RCC 7860 (cell line): Measurements from ENCODE around the gene TBL1Y.
"Not testable (repeated sequence)": the region's sequence is repeated elsewhere in the genome, so short reads cannot be mapped to it uniquely, and the experiment has no call there.

ENCODE experiments used
- DNase-seq: peaks from one replicate; pipeline ENCODE4 v3.0.0-alpha.2; 2015; ENCODE audit warnings: low spot score
- FAIRE-seq: peaks from 2 replicates; lab custom pipeline; 2012; peaks lifted over from hg19 to GRCh38; lab: Jason Lieb, UNC

TBL1Y gene

DNA sequence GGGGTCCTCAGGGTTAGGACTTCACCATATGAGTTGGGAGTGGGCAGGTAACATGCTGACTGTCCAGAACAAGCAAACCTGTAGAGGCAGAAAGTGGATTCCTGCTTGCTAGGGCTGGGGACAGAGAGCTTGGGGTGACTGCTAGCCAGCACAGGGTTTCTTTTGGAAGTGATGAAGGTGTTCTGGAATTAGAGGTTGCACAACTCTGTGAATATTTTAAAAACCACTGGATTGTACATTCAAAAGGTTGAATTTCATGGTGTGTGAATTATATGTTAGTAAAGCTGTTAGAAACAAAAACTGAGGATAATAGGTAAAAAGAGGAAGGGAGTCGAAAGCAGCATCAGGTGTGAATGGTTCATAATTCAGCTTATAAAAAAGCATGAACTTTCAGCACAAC lies 57.7 kb downstream of the TBL1Y start:
- FAIRE-seq (no peak), DNase-seq (no peak)

DNA sequence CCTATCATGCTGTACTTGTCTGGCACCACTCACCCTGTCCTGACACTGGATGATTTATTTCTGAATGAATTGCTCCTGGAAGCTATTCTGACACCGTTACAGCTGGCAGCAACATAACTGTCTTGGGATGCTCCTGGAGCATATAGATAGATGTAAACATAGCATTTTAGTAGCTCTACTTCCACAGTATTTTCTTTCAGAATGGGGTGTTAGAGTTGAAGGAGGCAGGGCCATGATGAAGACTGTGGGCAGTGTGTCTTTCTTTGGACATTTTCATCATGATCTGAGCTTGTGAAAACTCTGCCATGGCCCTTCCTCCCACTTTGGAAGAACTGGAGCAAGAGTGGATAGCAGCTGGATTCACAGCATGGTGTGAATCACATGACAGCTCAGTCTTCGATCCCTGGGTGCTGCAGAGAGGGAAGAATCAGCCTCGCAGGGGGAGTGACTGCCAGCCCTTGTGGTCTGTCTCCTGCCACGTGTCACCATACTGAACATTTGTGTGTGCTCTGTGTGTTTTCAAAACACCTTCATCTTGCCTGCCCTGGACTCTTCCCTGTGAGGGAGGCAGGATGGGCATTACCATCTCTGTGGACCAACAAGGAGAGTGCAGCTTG lies 61.9 kb downstream of the TBL1Y start:
- FAIRE-seq (no peak), DNase-seq (no peak)

DNA sequence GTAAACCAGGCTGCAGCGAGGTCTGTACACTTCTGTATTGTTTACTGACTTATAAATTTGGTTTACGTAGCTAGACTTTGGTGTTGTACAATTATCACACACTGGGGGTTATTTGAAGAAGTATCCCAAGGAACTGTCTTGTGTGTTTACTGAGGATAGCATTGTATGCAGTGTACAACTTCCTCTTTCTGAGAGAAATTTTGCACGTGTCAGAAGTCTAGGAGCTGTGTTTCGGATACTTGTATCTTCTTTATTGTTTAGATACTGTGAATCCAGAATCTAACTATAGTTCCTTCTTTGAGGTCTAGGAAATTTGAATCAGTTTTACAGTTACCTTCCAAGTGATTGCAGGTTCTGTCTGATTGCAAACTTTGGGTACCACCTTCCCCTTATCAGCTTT lies 64.5 kb downstream of the TBL1Y start:
- no peak for FAIRE-seq

DNA sequence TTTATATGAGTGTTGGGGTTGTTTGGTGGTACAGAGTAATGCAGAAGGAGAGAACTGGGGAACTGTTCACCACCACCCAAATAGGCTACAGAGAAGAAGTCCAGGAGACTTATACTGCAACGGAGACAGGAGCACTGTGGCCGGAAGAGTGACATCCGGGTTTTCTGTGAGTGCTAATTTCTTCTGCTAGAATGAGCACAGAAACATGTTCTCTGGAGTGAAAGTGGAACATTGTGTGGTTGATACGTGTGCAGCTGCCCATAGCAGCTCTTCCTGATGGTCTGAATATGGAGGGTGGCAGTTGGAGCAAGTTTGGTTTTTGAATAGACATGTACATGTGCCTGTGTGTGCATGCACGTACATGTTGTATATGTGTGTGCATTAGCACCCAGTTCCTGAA lies 67.3 kb downstream of the TBL1Y start:
- DNase-seq = no peak
- no peak for FAIRE-seq

More for the DNA sequence above, 64.5 kb downstream of the TBL1Y start:
- no peak for DNase-seq

DNA sequence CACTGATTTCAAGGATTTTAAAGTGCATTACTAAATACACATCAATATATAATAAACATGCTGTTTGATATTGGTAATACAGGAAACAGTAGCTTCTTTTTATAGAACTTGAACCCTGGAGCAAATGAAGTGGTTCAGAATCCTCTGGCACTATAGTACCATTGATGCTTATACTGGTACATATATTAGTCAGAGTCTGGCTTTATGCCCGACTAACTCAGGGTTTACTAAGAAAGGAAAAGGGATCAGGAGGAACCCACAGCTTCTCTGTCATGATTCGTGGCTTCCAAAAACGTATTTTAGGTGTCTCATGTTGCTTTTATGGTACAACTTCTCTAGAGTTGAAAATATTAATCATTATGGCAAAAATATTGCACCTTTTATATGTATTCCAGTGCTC lies 72.7 kb downstream of the TBL1Y start:
- DNase-seq (peak; percentile 20), FAIRE-seq (peak; percentile 93)

DNA sequence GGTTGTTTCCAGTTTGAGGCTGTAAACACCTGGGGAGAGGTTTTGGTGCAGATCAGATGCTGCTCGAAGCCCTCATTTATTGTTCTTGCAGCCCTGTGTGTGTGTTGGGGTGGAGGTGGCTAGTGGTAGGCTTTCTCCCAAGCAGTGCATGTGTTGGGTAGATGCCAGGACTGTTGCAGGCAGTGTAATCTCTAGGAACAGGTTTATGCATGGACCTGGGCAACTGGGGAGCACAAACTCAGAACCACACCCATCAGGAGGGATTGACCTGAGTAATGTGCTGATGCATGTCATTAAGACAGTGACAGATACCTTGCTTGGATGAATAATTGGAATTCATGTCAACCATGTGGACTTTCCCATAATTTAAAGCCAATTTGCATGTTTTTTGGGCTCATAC lies 77.3 kb downstream of the TBL1Y start:
- FAIRE-seq (no peak), DNase-seq (no peak)

DNA sequence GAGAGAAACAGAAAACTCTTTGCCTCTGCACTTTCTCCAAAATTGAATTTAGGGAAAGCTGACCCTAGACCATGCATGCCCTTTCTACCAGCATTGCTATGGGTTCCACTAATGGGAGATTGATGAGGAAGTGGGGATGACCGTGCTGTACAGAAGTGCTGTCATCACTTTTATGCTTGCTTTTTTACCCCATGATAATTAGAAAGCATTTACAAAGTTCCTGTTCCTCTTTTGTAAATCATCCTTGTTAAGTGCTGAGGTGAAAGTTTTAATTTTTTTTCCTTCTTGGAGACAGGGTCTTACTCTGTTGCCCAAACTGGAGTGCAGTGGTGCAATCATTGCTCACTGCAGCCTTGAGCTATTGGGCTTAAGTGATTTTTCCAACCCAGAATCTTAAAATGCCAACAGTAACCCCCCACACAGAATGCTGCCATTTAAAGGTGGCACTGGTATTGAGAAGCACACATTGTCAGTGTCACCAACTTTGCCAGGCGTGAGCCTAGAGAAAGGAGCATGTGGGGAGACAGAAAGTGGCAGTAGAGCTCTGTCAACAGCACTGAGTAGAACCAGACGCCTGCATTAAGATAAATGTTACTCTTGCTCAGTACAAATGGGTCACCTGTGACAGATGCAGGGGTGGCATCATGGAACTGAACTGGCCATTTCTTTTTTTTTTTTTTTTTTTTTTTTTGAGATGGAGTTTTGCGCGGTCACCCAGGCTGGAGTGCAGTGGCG lies 79.6 kb downstream of the TBL1Y start:
- no peak for FAIRE-seq
- no peak for DNase-seq

DNA sequence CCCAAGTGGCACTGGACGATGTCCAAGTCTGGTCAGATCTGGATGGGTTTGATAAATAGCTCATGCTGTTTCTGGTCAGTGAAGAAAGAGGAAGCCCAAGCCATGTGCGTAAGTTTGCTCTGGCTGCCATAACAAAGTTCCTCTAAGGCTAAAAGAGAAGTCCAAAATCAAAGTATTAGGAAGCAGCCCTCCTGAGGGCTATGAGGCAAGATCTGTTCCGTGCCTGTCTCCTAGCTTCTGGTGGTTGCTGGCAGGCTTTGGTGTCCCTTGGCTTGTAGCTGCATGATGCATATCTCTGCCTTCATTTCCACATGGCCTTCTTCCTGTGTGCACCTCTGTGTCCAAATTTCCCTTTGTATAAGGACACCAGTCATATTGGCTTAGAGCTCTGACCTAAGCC lies 81.5 kb downstream of the TBL1Y start:
- FAIRE-seq = no peak
- no peak for DNase-seq

DNA sequence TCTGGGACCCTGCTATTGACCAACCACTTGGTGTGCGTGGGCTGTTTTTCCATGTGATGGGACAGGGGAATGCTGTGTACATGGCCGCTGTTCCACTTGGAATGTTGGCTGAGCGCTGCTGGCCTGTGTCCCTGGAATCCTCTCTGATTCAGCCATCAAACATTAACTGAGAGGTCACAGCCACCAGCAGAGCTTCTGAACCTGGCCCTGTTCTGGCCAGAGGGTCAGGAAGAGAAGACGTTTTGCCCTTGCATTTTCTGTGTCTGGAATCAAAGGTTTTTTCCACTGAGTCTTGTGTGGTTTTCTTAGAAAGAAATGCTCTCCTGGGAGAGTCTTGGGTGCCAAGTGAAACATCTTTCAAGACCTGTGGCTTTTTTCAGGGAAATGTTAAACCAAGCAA lies 85.5 kb downstream of the TBL1Y start:
- DNase-seq (peak; percentile 89), FAIRE-seq (peak; percentile 99)

DNA sequence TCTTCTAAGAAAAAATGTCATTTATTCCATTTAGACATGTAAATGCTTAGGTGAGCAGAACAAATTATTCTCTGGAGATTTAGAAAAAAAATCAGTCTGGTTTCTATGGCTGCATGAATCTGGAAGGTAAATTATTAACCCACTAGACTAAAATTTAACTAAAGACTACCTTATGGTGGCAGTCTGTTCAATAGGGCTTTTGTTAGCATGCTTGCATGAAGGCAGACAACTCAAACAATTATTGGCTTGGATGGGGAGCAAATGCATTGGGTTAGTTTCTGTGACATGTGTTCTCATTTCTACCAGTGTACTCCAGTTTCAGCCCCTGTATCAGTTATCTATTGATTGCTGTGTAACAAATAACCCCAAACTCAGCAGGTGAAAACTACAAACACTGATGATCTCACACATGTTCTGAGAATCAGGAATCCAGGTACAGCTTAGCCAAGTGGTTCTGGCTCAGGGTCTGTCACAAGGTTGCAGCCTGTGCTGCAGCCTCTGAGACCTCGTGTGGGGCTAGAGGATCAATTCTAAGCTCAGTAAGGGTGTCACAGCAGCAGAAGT lies 87.1 kb downstream of the TBL1Y start:
- DNase-seq = peak; percentile 18
- FAIRE-seq = peak; percentile 66

DNA sequence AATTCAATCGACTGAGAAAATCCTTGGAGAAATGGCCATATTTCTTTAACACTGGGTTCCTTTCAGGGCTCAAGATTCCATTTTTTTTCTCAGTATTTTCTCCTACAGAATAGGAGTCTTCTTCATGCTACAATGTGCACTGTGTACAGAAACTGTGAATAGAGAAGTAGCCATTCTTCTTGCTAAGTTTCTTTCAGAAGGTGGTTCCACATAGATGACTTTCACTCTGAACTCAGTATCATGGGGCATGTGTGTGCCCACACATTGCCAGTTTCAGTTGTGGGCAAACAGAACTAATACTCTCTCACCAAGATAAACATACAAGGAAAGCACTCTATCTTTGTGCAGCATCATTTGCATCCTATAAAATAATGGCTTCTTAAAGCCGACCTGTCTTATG lies 89.4 kb downstream of the TBL1Y start:
- DNase-seq = no peak
- no peak for FAIRE-seq

DNA sequence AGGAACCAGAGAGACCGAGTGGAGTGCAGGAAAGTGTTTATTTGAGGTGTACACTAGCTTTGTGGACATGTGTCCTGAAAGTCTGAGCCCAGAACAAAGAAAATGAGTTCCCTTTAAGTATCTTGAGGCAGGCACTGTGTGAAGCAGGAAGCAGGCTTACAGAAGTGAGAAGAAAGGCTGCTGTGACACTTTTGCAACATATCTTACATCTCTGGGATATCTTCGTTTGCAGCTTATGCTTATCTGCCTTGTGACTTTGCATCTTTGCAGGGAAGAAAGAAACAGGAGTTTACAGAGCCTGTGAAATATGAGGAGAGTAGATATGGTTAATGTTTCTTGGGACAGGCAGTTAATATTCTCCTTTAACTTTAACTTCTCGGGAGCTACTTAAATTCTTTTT lies 92.1 kb downstream of the TBL1Y start:
- DNase-seq = no peak
- FAIRE-seq = no peak

DNA sequence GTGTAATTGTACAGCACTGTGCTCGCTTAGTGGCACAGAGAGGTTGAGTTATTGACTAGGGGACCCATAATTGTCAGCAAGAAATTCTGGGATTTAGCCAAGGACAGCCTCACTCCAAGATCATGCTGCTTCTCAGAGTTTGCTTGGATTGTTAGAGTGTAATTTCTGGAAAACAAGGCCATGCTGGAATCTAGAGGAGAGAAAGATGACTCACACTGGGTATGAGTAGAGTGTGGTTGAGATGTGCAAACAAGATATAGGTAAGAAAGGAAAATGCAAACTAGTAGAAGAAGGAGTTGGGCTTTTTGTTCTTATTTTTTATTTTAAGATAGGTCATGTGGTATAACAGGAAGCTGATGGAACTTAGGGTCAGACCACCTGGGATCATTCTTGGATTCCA lies 97.4 kb downstream of the TBL1Y start:
- peak; percentile 92 for FAIRE-seq
- DNase-seq = peak; percentile 64

DNA sequence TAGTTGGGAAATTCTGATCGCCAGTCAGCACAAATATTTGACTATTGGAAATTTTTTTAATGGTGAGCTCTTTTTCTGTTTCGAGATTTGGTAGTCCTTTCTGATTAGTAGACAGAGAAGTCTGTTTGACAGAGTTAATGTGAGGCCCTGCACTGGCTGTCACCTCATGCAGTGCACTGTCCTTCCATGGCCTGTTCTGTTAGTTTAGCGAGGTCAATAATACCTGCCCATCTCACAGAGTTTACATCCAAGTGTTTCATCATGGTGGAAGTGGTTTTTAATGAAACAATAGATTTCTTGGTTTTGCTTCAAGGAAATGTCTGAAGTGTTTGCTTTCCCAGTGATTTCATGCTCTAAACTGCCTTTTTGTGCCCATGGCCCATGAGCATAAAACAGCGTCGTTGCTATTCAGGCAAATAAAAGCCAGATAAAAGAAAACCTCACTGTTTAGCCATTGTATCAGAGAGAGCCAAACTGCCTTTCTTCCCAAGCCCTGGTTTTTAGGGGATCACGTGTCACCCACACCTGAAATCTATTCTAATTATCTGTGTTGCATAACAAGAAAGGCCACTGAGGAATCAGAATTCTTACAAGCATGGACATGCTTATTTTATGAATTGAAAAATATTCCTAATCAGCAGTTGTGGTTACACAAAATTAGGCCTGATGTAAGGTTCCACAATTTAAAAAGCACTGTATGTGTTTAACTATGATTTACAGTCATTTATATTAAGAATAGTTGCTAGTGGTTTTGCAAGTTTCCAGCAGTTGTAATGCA lies 98.3 kb downstream of the TBL1Y start:
- no peak for FAIRE-seq

DNA sequence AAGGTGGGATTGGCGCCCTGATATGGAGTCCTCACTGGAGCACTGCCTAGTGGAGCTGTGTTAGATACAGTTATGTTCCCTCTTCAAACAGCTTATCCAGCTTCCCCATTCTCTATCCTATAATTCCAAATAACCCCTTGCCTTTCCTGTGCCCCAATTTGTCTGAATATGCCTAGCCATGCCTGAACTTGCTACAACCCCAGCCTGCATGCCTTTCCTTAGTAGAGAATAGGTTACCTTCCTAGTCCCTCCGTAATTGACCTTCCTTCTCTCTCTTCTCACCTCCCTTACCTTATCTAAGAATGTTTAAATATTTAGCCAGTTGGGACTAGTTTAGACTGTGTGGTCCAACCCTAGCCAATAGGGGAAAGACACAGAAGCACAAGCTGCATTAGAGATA lies 102.6 kb downstream of the TBL1Y start:
- FAIRE-seq (no peak), DNase-seq (no peak)

More for the DNA sequence above, 98.3 kb downstream of the TBL1Y start:
- DNase-seq = no peak

DNA sequence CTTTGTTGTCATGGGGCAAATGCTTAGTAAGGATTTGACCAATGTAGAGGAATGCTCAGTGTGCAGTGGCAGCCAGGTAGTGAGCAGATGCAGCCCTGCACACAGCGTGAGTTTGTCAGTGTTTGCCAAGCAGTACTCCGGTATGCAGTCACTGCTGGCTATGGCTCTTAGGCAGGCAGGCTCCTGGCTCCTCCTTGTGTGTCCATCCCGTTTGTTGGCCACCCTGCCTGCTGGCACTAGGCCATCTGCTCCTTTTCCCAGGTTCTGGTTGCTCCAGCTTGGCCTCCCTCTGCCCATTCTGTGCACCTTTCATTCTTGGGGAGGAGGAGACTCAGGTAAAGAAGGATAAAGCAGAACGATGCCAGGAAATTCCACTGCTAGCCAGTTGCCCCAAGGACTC lies 106.0 kb downstream of the TBL1Y start:
- DNase-seq (no peak), FAIRE-seq (no peak)

DNA sequence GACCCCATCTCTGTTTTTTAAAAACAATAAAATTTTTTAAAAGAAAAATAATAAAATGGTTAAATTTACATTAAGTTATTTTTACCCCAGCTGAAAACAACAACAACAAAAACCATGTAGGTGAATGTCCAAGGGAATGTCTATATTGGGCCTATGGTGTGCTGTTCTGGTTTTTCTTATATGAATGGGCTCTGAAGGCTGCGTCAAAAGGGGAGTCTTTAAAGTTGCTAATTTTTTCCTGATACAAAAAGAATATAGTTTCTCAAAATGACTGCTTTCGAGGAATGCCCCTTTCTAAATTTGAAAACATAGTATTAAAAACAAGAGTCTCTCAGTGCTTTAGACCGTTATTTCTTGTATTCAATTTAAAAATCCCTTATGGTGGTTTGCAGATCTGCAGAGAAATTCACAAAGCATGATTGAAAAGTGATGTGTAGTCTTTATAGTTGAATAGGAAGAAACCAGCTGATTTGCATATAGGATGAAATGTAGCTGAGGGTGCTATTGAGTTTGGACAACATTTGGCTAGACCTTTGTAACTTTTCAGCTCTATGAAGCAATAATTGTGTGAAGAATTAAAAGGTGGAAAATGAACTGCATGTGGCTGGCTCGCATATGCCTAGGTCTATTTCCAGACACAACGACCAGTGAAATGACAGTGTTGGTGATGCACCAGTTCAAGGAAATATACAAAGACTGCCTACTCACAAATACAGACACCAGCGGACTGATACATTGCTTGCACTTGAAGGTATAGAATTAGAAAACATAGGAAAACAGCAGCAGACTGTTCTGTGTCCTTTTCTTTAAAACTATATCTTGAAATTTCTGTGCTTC lies 107.0 kb downstream of the TBL1Y start:
- FAIRE-seq (no peak), DNase-seq (no peak)

DNA sequence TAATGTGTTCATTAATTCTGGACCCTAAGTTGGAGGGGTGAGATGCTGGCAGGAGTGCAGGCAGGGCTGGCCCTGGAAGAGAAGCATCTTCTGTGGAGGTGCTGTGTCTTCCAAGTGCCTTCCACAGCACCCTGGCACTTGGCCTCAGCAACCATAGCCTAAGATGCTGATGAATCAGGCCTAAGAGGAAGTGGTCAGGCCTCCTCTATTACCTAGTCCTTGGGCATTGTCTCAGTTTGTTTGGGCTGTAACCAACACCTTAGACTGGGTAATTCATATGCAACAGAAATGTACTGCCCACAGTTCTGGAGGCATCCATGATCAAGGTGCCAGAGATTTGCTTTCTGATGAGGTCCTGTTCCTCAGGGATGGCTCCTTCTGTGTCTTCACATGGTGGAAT lies 128.5 kb downstream of the TBL1Y start:
- DNase-seq = no peak

DNA sequence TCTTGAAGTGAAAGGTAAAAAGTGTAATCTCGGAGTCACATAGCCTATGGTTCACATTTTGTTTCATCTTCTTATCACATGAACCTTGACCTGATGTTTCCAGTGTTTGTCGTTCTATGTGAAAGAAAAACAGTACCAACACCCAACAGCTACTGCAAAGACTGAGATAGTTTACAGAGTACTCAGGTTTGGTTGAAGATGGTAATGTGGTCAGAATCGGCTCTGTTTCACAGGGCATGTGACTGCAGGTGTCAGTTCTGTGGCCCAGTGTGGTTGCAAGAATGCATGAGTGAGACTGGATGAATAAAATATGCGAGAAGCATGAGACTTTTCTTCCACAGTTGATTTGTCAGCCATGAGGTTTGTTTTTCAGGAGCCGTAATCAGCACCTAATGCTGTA lies 130.2 kb downstream of the TBL1Y start:
- DNase-seq (no peak), FAIRE-seq (no peak)

More for the DNA sequence above, 128.5 kb downstream of the TBL1Y start:
- no peak for FAIRE-seq

DNA sequence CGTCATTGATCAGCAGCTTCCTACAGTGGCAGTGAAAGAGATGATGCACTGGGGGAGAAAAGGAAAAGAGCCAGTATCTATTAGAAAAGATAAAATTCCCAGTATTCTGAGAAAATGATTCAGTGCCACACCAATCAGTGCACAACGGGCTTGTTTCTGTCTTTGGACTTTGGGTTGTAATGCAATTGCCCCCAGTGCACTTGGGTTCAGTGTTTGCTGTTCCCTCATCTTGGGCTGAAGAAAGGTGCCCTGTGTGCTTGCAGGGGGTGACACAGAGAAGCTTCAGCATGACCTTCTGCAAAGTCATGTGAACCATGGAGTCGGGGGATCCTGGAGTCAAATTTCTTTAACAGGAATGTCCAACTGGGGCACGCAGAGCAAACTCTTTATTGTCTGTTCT lies 131.5 kb downstream of the TBL1Y start:
- DNase-seq (no peak), FAIRE-seq (no peak)

DNA sequence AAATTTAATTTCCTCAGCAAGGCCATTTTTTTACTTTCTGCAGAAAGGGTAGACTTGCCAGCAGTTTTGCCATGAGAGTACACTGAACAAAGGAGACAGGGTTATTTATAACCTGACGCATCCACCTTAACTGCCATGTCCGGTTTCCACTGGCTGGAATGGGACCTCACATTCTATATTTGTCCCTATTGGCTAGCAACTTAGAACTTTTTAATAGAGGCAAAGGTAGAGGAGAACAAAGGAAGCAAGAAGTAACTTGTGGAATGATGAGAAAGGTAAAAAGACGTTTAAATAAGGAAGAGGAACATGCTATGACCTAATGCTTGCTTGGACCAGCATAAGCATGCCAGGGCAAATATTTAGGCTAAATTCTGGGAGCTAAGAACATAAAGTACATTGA lies 142.0 kb downstream of the TBL1Y start:
- FAIRE-seq = not testable (repeated sequence)

More for the DNA sequence above, 142.0 kb downstream of the TBL1Y start:
- DNase-seq = not testable (repeated sequence)
